Activated T-helper 2 cell treated with anti-CD3 and anti-CD28 coated beads, Interferon-gamma antibody, Interleukin-2, Interleukin-4, amounts not matched to agents 10 μg/mL and 5 μg/mL and 100 μg/mL, durations not matched to agents 14 hours and 24 hours and 36 hours (primary cell): ENCODE results near the gene TLR5. TPM values are rescaled to one million over a fixed set of nuclear protein-coding genes. Genes with fewer than 3 reads are reported as not detected.
"Not testable (repeated sequence)": the region's sequence is repeated elsewhere in the genome, so short reads cannot be mapped to it uniquely, and the experiment has no call there.

ENCODE experiments used
- DNase-seq: peaks from one replicate; pipeline ENCODE4 v3.0.0; 2021; ENCODE audit warnings: low spot score
- H3K27ac Mint-ChIP-seq: one replicate; pipeline ENCODE4 v1.8.0; 2021; ENCODE audit warnings: mixed read lengths
- H3K27me3 Mint-ChIP-seq: one replicate; pipeline ENCODE4 v1.8.0; 2021; ENCODE audit warnings: low read depth, mixed read lengths
- H3K36me3 Mint-ChIP-seq: one replicate; pipeline ENCODE4 v1.8.0; 2021; ENCODE audit warnings: low read depth, mixed read lengths
- H3K4me1 Mint-ChIP-seq: one replicate; pipeline ENCODE4 v1.8.0; 2021; ENCODE audit warnings: low read depth, mixed read lengths
- H3K4me3 Mint-ChIP-seq: one replicate; pipeline ENCODE4 v1.8.0; 2021; ENCODE audit warnings: low read depth, mild to moderate bottlenecking, moderate library complexity, mixed read lengths
- H3K9me3 Mint-ChIP-seq: one replicate; pipeline ENCODE4 v1.8.0; 2021; ENCODE audit warnings: mixed read lengths
- intact Hi-C: fragments of 100-400 bp; cut with micrococcal nuclease; formaldehyde crosslinking; loops from one replicate; pipeline ENCODE4 v1.15.1; 2023
- total RNA-seq: library from RNA; stranded (reverse); gene quantifications from 2 replicates; pipeline ENCODE4 v1.2.3, GENCODE V29; 2022

Gene TLR5
- total RNA-seq, 1 donor from 2014 or later = 0.34 TPM

GRCh38 chr1:223175633-223176032 is 32.6 kb upstream of the TLR5 start:
- intact Hi-C loops = no loop called here
- Mint-ChIP-seq H3K27me3 (peaks cover 20% of the 10 kb centered on the region), H3K4me1 (no peaks in the 10 kb centered on the region), H3K9me3 (no peaks in the 10 kb centered on the region), H3K27ac (no peak overlapping the region), H3K36me3 (no peaks in the 10 kb centered on the region), H3K4me3 (no peak overlapping the region)
- DNase-seq = no peak

- intact Hi-C loops = no loop called here
- Mint-ChIP-seq H3K4me3 (no peak overlapping the region), H3K4me1 (no peaks in the 10 kb centered on the region), H3K27ac (no peak overlapping the region), H3K27me3 (peaks cover 18% of the 10 kb centered on the region), H3K9me3 (no peaks in the 10 kb centered on the region), H3K36me3 (no peaks in the 10 kb centered on the region)
- DNase-seq = no peak
These were observed 32.0 kb upstream of the TLR5 start for GRCh38 chr1:223175032-223175431.

GRCh38 chr1:223169458-223169857 is 26.4 kb upstream of the TLR5 start:
- DNase-seq, H3K9me3 Mint-ChIP-seq, H3K27me3 Mint-ChIP-seq, intact Hi-C loops, H3K4me1 Mint-ChIP-seq, H3K36me3 Mint-ChIP-seq, H3K4me3 Mint-ChIP-seq, H3K27ac Mint-ChIP-seq: not testable (repeated sequence)

- no peaks in the 10 kb centered on the region for H3K9me3 Mint-ChIP-seq
- H3K36me3 Mint-ChIP-seq = no peaks in the 10 kb centered on the region
- peaks cover 3% of the 10 kb centered on the region for H3K4me1 Mint-ChIP-seq
- peaks cover 3% of the 10 kb centered on the region for H3K27me3 Mint-ChIP-seq
- H3K4me3 Mint-ChIP-seq = no peak overlapping the region
- intact Hi-C loops = no loop called here
- DNase-seq = no peak
- H3K27ac Mint-ChIP-seq = no peak overlapping the region
These were observed 18.3 kb upstream of the TLR5 start for GRCh38 chr1:223161321-223161720.

- Mint-ChIP-seq H3K4me3 (no peak overlapping the region), H3K9me3 (no peaks in the 10 kb centered on the region), H3K36me3 (no peaks in the 10 kb centered on the region), H3K27me3 (peaks cover 3% of the 10 kb centered on the region), H3K4me1 (peaks cover 15% of the 10 kb centered on the region), H3K27ac (no peak overlapping the region)
- intact Hi-C loops = no loop called here
- DNase-seq = no peak
These were observed 13.3 kb upstream of the TLR5 start for GRCh38 chr1:223156343-223156742.

GRCh38 chr1:223155153-223155552 is 12.1 kb upstream of the TLR5 start:
- intact Hi-C loops = no loop called here
- Mint-ChIP-seq H3K27ac (no peak overlapping the region), H3K27me3 (no peaks in the 10 kb centered on the region), H3K36me3 (no peaks in the 10 kb centered on the region), H3K4me3 (no peak overlapping the region), H3K9me3 (no peaks in the 10 kb centered on the region), H3K4me1 (peaks cover 12% of the 10 kb centered on the region)
- DNase-seq = no peak

GRCh38 chr1:223153177-223154119 is 10.4 kb upstream of the TLR5 start:
- H3K27me3 Mint-ChIP-seq = no peaks in the 10 kb centered on the region
- intact Hi-C loops = no loop called here
- H3K9me3 Mint-ChIP-seq = no peaks in the 10 kb centered on the region
- peaks cover 12% of the 10 kb centered on the region for H3K4me1 Mint-ChIP-seq
- no peak overlapping the region for H3K27ac Mint-ChIP-seq
- H3K36me3 Mint-ChIP-seq = no peaks in the 10 kb centered on the region
- no peak overlapping the region for H3K4me3 Mint-ChIP-seq
- DNase-seq = no peak

- H3K27ac Mint-ChIP-seq = no peak overlapping the region
- intact Hi-C loops = no loop called here
- DNase-seq = no peak
- no peaks in the 10 kb centered on the region for H3K27me3 Mint-ChIP-seq
- no peak overlapping the region for H3K4me3 Mint-ChIP-seq
- no peaks in the 10 kb centered on the region for H3K36me3 Mint-ChIP-seq
- peaks cover 8% of the 10 kb centered on the region for H3K9me3 Mint-ChIP-seq
- peaks cover 12% of the 10 kb centered on the region for H3K4me1 Mint-ChIP-seq
These were observed 9.4 kb upstream of the TLR5 start for GRCh38 chr1:223152399-223152798.

- Mint-ChIP-seq H3K27me3 (peaks cover 5% of the 10 kb centered on the region), H3K36me3 (no peaks in the 10 kb centered on the region), H3K9me3 (peaks cover 19% of the 10 kb centered on the region), H3K4me1 (peaks cover 12% of the 10 kb centered on the region), H3K27ac (no peak overlapping the region), H3K4me3 (no peak overlapping the region)
- intact Hi-C loops = no loop called here
- no peak for DNase-seq
These were observed 7.4 kb upstream of the TLR5 start for GRCh38 chr1:223150443-223150842.

- no peak overlapping the region for H3K27ac Mint-ChIP-seq
- intact Hi-C loops = no loop called here
These were observed 4.8 kb upstream of the TLR5 start for GRCh38 chr1:223147873-223148272.

GRCh38 chr1:223147409-223147808 is 4.4 kb upstream of the TLR5 start:
- peaks cover 9% of the 10 kb centered on the region for H3K4me1 Mint-ChIP-seq
- intact Hi-C loops = no loop called here
- H3K9me3 Mint-ChIP-seq = peaks cover 19% of the 10 kb centered on the region
- H3K4me3 Mint-ChIP-seq = no peak overlapping the region
- no peak overlapping the region for H3K27ac Mint-ChIP-seq
- DNase-seq = no peak
- H3K36me3 Mint-ChIP-seq = no peaks in the 10 kb centered on the region
- peaks cover 7% of the 10 kb centered on the region for H3K27me3 Mint-ChIP-seq

More at GRCh38 chr1:223147873-223148272, 4.8 kb upstream of the TLR5 start:
- no peak overlapping the region for H3K4me3 Mint-ChIP-seq
- H3K9me3 Mint-ChIP-seq = peaks cover 19% of the 10 kb centered on the region
- peaks cover 9% of the 10 kb centered on the region for H3K4me1 Mint-ChIP-seq
- peaks cover 7% of the 10 kb centered on the region for H3K27me3 Mint-ChIP-seq
- H3K36me3 Mint-ChIP-seq = no peaks in the 10 kb centered on the region
- DNase-seq = no peak

- Mint-ChIP-seq H3K36me3 (no peaks in the 10 kb centered on the region), H3K9me3 (peaks cover 19% of the 10 kb centered on the region), H3K4me3 (no peak overlapping the region), H3K4me1 (peaks cover 9% of the 10 kb centered on the region), H3K27ac (no peak overlapping the region), H3K27me3 (peaks cover 7% of the 10 kb centered on the region)
- intact Hi-C loops = no loop called here
- DNase-seq = no peak
These were observed 3.7 kb upstream of the TLR5 start for GRCh38 chr1:223146745-223147144.

GRCh38 chr1:223144914-223145313 is 1.9 kb upstream of the TLR5 start:
- peaks cover 7% of the 10 kb centered on the region for H3K27me3 Mint-ChIP-seq
- H3K4me1 Mint-ChIP-seq = peaks cover 9% of the 10 kb centered on the region
- H3K9me3 Mint-ChIP-seq = peaks cover 19% of the 10 kb centered on the region
- intact Hi-C loops = loop anchor here (5.0 kb wide), 2 partner anchors 87 to 217 kb away; partner anchors contain the start of gene SUSD4
- H3K27ac Mint-ChIP-seq = no peak overlapping the region
- H3K36me3 Mint-ChIP-seq = no peaks in the 10 kb centered on the region
- H3K4me3 Mint-ChIP-seq = no peak overlapping the region
- no peak for DNase-seq
